ENCODE results near the gene ZNF354C.

ZNF354C gene

GRCh38 chr5:179114756-179115155 lies 54.6 kb downstream of the ZNF354C start:
- H2AFZ ChIP-seq (ENCODE audit: low read length, unreplicated experiment), result no peak overlapping the region
- no peaks in the 10 kb centered on the region for H3K79me2 ChIP-seq (ENCODE audit: control insufficient read depth, insufficient read depth, low read length, unreplicated experiment)
- H3K4me3 ChIP-seq (ENCODE audit: low read depth, low read length), result no peak overlapping the region
- H3K27ac ChIP-seq (ENCODE audit: low read depth, low read length), result no peak overlapping the region
- no peaks in the 10 kb centered on the region for H3K4me1 ChIP-seq (ENCODE audit: control insufficient read depth, insufficient read depth, low read length, unreplicated experiment)
- no peaks in the 10 kb centered on the region for H3K27me3 ChIP-seq (ENCODE audit: insufficient read depth, low read length)
- peaks cover 20% of the 10 kb centered on the region for H3K36me3 ChIP-seq (ENCODE audit: insufficient read depth, low read length)

DNA sequence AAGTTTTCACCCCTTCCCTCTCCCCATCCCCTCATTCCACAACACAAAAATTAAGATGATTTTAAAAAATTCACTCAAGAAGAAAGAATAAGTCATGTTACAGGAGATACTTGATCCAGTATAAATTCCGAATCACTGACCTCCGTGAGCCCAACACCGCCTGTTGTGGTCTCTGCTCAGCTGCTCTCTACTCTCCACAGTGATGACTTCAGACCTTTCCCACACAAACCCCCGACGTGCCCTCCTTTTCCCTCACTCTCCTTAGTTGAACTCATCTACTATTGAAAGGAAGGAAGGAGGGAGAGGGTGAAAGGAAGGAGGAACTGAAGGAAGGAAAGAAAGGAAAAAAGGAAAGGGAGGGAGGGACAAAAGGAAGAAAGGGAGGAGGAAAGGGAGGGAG lies 55.1 kb downstream of the ZNF354C start:
- peaks cover 20% of the 10 kb centered on the region for H3K36me3 ChIP-seq (ENCODE audit: insufficient read depth, low read length)
- no peak overlapping the region for H2AFZ ChIP-seq (ENCODE audit: low read length, unreplicated experiment)
- no peak overlapping the region for H3K27ac ChIP-seq (ENCODE audit: low read depth, low read length)
- H3K4me3 ChIP-seq (ENCODE audit: low read depth, low read length), result no peak overlapping the region
- no peaks in the 10 kb centered on the region for H3K4me1 ChIP-seq (ENCODE audit: control insufficient read depth, insufficient read depth, low read length, unreplicated experiment)
- H3K27me3 ChIP-seq (ENCODE audit: insufficient read depth, low read length), result no peaks in the 10 kb centered on the region
- H3K79me2 ChIP-seq (ENCODE audit: control insufficient read depth, insufficient read depth, low read length, unreplicated experiment), result no peaks in the 10 kb centered on the region

DNA sequence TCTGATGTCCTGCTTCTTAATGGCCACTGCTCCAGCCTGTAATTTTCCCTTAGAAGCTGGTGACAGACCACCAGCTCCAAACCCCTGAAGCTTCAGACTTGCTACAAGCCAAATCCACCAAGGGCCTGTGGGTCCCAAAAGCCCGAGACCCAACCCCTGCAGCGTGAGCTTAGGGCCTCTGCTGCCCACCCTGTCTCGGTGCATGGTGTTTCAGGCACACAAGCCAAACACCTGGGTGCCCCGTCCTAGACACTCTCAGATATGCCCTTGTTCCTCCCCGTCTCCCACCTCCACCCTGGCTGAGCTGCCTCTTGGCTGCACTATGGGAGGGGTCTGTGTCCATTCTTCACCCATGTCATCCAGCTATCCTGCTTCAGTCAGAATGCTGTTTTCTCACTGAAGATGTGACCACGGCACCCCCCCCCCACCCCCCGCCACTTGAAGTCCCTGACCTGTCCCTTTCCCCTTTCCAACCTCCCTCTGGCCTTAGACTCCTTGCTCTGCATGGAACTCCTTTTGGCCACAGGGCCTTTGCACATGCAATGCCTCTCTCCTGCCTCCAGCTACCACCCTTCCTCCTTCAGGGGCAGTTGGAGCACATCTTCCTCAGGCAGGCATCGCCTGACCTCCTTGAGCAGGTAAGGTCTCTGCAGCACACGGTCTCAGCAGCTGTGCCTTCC lies 55.8 kb downstream of the ZNF354C start:
- H3K4me1 ChIP-seq (ENCODE audit: control insufficient read depth, insufficient read depth, low read length, unreplicated experiment), result no peaks in the 10 kb centered on the region
- no peaks in the 10 kb centered on the region for H3K27me3 ChIP-seq (ENCODE audit: insufficient read depth, low read length)
- H3K79me2 ChIP-seq (ENCODE audit: control insufficient read depth, insufficient read depth, low read length, unreplicated experiment), result no peaks in the 10 kb centered on the region
- no peak overlapping the region for H2AFZ ChIP-seq (ENCODE audit: low read length, unreplicated experiment)
- H3K27ac ChIP-seq (ENCODE audit: low read depth, low read length), result no peak overlapping the region
- H3K4me3 ChIP-seq (ENCODE audit: low read depth, low read length), result no peak overlapping the region
- H3K36me3 ChIP-seq (ENCODE audit: insufficient read depth, low read length), result peaks cover 26% of the 10 kb centered on the region

GRCh38 chr5:179118338-179118737 lies 58.2 kb downstream of the ZNF354C start:
- Histone ChIP-seq H3K27me3 (ENCODE audit: insufficient read depth, low read length) (no peaks in the 10 kb centered on the region), H3K4me3 (ENCODE audit: low read depth, low read length) (no peak overlapping the region), H2AFZ (ENCODE audit: low read length, unreplicated experiment) (no peak overlapping the region), H3K36me3 (ENCODE audit: insufficient read depth, low read length) (peaks cover 34% of the 10 kb centered on the region), H3K27ac (ENCODE audit: low read depth, low read length) (no peak overlapping the region), H3K79me2 (ENCODE audit: control insufficient read depth, insufficient read depth, low read length, unreplicated experiment) (no peaks in the 10 kb centered on the region), H3K4me1 (ENCODE audit: control insufficient read depth, insufficient read depth, low read length, unreplicated experiment) (no peaks in the 10 kb centered on the region)

DNA sequence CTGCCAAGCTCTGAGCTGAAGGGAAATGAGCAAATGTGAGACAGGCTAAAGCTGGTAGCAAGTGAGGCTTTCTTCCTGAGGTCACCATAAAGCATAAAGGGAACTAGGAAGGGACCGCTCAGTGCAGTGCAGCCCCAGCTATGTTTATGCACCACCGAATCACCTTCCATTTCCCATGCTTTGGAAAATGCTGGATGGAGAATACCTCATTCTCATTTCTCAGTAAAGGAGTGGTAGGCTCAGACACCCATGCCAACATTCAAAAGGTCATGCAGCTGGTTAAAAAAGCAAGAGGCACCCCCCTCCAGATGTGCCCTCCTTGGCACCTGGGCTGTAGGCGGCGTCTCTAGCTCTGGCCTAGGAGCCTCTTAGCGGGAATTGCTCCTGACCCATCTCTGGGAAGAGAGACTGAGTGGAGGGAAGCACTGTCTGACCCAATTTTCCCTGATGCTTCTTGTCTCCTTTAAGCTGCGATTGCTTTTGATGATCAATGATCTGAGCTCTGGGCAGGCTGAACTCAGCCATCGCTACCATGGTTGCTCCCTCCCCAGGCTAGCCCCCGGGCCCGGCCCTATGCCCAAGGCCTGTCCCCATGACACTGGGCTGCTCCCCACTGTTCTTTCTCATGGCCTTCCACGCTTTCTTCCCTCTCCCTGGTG lies 58.7 kb downstream of the ZNF354C start:
- H3K27ac ChIP-seq (ENCODE audit: low read depth, low read length), result no peak overlapping the region

DNA sequence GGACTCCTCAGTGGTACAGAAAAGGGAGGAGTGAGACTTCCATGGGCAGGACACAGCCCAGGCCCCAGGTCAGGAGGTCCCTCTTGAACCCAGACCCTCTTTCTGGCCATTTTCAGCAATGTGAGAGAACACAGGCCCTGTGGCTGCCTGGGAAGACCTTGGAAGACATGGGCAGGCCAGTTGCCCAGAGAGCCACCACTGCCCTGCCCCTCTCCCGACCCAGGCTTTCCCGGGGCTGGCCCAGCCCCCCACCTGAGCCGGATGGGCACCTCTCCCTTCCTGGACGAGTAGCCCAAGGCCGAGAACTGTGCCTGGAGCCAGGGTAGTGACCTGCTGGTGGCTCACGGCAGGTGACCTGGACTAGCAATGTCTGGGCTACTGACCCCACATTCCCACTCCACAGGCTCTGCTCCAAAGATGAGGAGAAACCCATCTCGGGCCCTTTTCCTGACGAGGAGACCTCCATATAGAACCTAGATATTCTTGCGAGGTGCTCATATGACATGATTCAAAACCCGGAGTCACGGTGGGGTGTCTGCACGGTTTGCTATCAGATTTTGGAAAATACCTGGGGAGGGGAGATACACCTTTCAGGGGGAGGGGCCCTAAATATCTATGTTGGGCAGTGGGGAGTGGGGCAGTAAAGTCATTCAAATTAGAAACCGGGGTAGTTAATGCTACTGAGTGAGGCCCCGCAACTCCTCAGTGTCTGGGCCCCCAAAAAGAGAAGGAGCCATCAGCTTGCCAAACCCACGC lies 59.4 kb downstream of the ZNF354C start:
- Histone ChIP-seq H2AFZ (ENCODE audit: low read length, unreplicated experiment) (no peak overlapping the region), H3K79me2 (ENCODE audit: control insufficient read depth, insufficient read depth, low read length, unreplicated experiment) (no peaks in the 10 kb centered on the region), H3K4me1 (ENCODE audit: control insufficient read depth, insufficient read depth, low read length, unreplicated experiment) (no peaks in the 10 kb centered on the region), H3K36me3 (ENCODE audit: insufficient read depth, low read length) (peaks cover 24% of the 10 kb centered on the region), H3K4me3 (ENCODE audit: low read depth, low read length) (no peak overlapping the region), H3K27me3 (ENCODE audit: insufficient read depth, low read length) (no peaks in the 10 kb centered on the region), H3K27ac (ENCODE audit: low read depth, low read length) (no peak overlapping the region)

More for the DNA sequence above, 58.7 kb downstream of the ZNF354C start:
- peaks cover 31% of the 10 kb centered on the region for H3K36me3 ChIP-seq (ENCODE audit: insufficient read depth, low read length)
- H2AFZ ChIP-seq (ENCODE audit: low read length, unreplicated experiment), result no peak overlapping the region
- H3K4me1 ChIP-seq (ENCODE audit: control insufficient read depth, insufficient read depth, low read length, unreplicated experiment), result no peaks in the 10 kb centered on the region
- H3K79me2 ChIP-seq (ENCODE audit: control insufficient read depth, insufficient read depth, low read length, unreplicated experiment), result no peaks in the 10 kb centered on the region
- no peak overlapping the region for H3K4me3 ChIP-seq (ENCODE audit: low read depth, low read length)
- no peaks in the 10 kb centered on the region for H3K27me3 ChIP-seq (ENCODE audit: insufficient read depth, low read length)

- Histone ChIP-seq H3K79me2 (ENCODE audit: control insufficient read depth, insufficient read depth, low read length, unreplicated experiment) (no peaks in the 10 kb centered on the region), H3K27me3 (ENCODE audit: insufficient read depth, low read length) (no peaks in the 10 kb centered on the region), H3K4me1 (ENCODE audit: control insufficient read depth, insufficient read depth, low read length, unreplicated experiment) (no peaks in the 10 kb centered on the region)
Measured at GRCh38 chr5:179120421-179120861, 60.3 kb downstream of the ZNF354C start.

DNA sequence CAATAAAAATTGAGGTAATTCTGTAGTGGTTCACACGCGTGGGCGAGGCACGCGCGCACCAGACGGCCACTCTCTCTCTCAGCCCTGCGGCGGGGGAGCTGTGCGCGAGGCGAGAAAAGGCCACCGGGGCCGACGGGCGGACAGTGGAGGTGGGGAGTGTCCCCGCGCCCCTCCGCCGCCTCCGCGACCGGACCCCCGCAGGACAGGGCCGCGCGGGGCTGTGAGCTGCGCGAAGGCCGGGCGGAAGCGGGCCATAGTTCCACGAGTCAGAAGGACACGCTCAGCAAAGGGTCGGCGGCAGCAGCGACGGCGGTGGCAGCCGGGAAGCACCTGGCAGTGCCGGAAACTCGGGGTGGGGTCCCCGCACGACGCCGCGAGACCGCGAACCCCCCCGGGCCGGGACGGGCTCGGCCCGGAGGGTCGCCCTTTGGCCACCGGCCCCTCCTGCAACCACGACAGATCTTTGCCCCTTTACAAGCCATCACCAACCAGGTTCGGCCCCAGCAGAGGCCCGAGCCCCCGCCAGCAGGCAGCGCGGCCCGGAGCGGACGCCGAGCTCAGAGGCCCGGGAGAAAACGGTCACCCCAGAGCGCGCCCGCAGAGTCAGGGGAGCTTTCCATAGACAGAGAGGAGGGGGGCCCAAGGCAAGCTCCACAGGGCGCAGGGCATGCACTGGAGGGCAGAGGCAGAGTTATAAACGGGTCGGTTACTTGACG lies 60.9 kb downstream of the ZNF354C start:
- Histone ChIP-seq H3K36me3 (ENCODE audit: insufficient read depth, low read length) (peaks cover 27% of the 10 kb centered on the region), H3K27ac (ENCODE audit: low read depth, low read length) (no peak overlapping the region), H3K27me3 (ENCODE audit: insufficient read depth, low read length) (no peaks in the 10 kb centered on the region), H3K79me2 (ENCODE audit: control insufficient read depth, insufficient read depth, low read length, unreplicated experiment) (no peaks in the 10 kb centered on the region), H3K4me1 (ENCODE audit: control insufficient read depth, insufficient read depth, low read length, unreplicated experiment) (no peaks in the 10 kb centered on the region), H2AFZ (ENCODE audit: low read length, unreplicated experiment) (no peak overlapping the region), H3K4me3 (ENCODE audit: low read depth, low read length) (no peak overlapping the region)

More at GRCh38 chr5:179120421-179120861, 60.3 kb downstream of the ZNF354C start:
- H3K36me3 ChIP-seq (ENCODE audit: insufficient read depth, low read length), result peaks cover 24% of the 10 kb centered on the region
- no peak overlapping the region for H3K27ac ChIP-seq (ENCODE audit: low read depth, low read length)
- H3K4me3 ChIP-seq (ENCODE audit: low read depth, low read length), result no peak overlapping the region
- no peak overlapping the region for H2AFZ ChIP-seq (ENCODE audit: low read length, unreplicated experiment)

DNA sequence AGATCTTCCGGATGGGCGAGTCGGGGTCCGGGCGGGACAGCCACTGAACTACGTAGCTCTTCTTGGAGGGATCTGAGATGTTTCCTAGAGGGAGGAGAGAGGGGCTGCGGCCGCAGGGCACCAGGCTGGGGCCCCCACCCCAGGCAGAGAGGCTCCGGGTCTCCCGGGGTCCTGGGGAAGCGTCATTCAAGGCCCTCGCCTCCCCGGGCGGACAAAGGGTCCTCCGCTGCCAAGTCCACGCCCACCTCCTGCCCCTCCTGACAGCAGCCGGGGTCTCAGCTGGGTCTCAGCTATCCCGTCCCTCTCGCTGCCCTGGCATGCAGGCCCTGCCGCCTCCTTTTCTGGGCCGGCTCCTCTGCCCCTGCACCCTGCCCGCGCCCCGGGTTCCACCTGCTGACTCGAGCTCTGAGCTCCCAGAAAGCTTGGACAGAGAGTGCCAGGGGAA lies 61.5 kb downstream of the ZNF354C start:
- Histone ChIP-seq H3K27me3 (ENCODE audit: insufficient read depth, low read length) (no peaks in the 10 kb centered on the region), H3K4me1 (ENCODE audit: control insufficient read depth, insufficient read depth, low read length, unreplicated experiment) (no peaks in the 10 kb centered on the region), H3K79me2 (ENCODE audit: control insufficient read depth, insufficient read depth, low read length, unreplicated experiment) (no peaks in the 10 kb centered on the region), H3K4me3 (ENCODE audit: low read depth, low read length) (no peak overlapping the region), H3K27ac (ENCODE audit: low read depth, low read length) (no peak overlapping the region), H2AFZ (ENCODE audit: low read length, unreplicated experiment) (no peak overlapping the region), H3K36me3 (ENCODE audit: insufficient read depth, low read length) (peaks cover 30% of the 10 kb centered on the region)

DNA sequence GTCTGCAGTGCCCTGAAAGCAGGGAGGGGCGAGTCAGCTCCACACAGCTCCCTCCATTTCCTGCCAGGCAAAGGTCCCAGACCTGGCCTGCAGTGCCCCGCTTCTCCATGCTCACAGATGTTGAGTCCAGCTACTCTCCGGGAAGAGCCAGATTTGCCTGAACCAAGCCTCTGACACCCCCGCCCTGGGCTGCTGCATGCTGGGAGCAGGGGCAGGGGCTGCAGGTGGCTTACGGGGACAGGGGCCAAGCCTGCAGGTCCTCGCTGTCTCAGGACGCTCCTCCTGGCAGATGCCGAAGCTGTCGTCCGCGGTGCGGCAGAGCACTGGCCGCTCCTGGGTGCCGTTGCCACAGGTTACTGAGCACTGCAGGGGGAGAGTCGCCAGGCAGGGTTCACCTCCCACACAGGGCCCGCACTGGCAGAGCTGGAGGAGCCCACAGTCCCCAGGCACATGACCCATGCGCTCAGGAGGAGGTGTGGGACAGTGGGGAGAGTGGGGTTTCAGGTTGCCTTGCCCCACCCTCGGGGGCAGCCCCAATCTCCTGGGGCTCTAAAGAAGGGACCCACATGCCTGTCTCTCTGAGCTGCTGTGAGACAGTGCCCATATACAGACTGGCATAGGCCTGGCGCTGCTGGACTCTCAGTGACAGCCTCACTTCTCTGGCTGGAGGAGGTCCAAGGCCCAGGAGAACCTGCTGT lies 62.4 kb downstream of the ZNF354C start:
- Histone ChIP-seq H3K27me3 (ENCODE audit: insufficient read depth, low read length) (no peaks in the 10 kb centered on the region), H3K27ac (ENCODE audit: low read depth, low read length) (no peak overlapping the region), H3K79me2 (ENCODE audit: control insufficient read depth, insufficient read depth, low read length, unreplicated experiment) (no peaks in the 10 kb centered on the region), H3K4me3 (ENCODE audit: low read depth, low read length) (no peak overlapping the region), H3K4me1 (ENCODE audit: control insufficient read depth, insufficient read depth, low read length, unreplicated experiment) (no peaks in the 10 kb centered on the region), H2AFZ (ENCODE audit: low read length, unreplicated experiment) (no peak overlapping the region), H3K36me3 (ENCODE audit: insufficient read depth, low read length) (peaks cover 30% of the 10 kb centered on the region)
